GM19452 (cell line): ENCODE results near the gene VGLL4.
"Not testable (repeated sequence)": the region's sequence is repeated elsewhere in the genome, so short reads cannot be mapped to it uniquely, and the experiment has no call there.

Experiments used
- ATAC-seq: cut with Tn5 transposase; IDR thresholded peaks from one replicate; pipeline ENCODE4 v1.9.1; 2021; ENCODE audit not compliant: unreplicated experiment

Gene VGLL4

GRCh38 chr3:11536132-11536935 lies 107.4 kb downstream of the VGLL4 start:
- no peak for ATAC-seq

- ATAC-seq = no peak
Observed at GRCh38 chr3:11535243-11535960, 108.3 kb downstream of the VGLL4 start.

- no peak for ATAC-seq
Observed at GRCh38 chr3:11534793-11535101, 109.0 kb downstream of the VGLL4 start.

- ATAC-seq = no peak
Observed at GRCh38 chr3:11534011-11534792, 109.5 kb downstream of the VGLL4 start.

GRCh38 chr3:11532931-11533391 lies 110.8 kb downstream of the VGLL4 start:
- no peak for ATAC-seq

- no peak for ATAC-seq
Observed at GRCh38 chr3:11530153-11530721, 113.5 kb downstream of the VGLL4 start.

- ATAC-seq = no peak
Observed at GRCh38 chr3:11529281-11529680, 114.4 kb downstream of the VGLL4 start.

- not testable (repeated sequence) for ATAC-seq
Observed at GRCh38 chr3:11526121-11526520, 117.6 kb downstream of the VGLL4 start.

GRCh38 chr3:11523572-11524101 lies 120.1 kb downstream of the VGLL4 start:
- no peak for ATAC-seq

GRCh38 chr3:11522953-11523571 lies 120.7 kb downstream of the VGLL4 start:
- no peak for ATAC-seq

GRCh38 chr3:11522398-11522715 lies 121.4 kb downstream of the VGLL4 start:
- no peak for ATAC-seq

- ATAC-seq = no peak
Observed at GRCh38 chr3:11521167-11521566, 122.5 kb downstream of the VGLL4 start.

GRCh38 chr3:11517601-11518000 lies 126.1 kb downstream of the VGLL4 start:
- ATAC-seq = no peak

- no peak for ATAC-seq
Observed at GRCh38 chr3:11514191-11514821, 129.4 kb downstream of the VGLL4 start.

- ATAC-seq = no peak
Observed at GRCh38 chr3:11513817-11514135, 129.9 kb downstream of the VGLL4 start.

GRCh38 chr3:11513125-11513816 lies 130.4 kb downstream of the VGLL4 start:
- ATAC-seq = not testable (repeated sequence)

- not testable (repeated sequence) for ATAC-seq
Observed at GRCh38 chr3:11511606-11512005, 132.1 kb downstream of the VGLL4 start.

GRCh38 chr3:11510356-11510755 lies 133.4 kb downstream of the VGLL4 start:
- no peak for ATAC-seq

GRCh38 chr3:11510001-11510340 lies 133.7 kb downstream of the VGLL4 start:
- no peak for ATAC-seq
